Gastrocnemius medialis (tissue), 4 donors: Measurements from ENCODE around the gene DALRD3.

Experiments used
- POLR2A ChIP-seq, 2 donors: fragments of 450-650 bp; IDR thresholded peaks; one replicate each; pipeline ENCODE4 v1.6.1; 2017; ENCODE audit warnings: antibody characterized with exemption in 2 of 2, mild to moderate bottlenecking in 2 of 2, moderate library complexity in 2 of 2
- TF ChIP-seq, protein P1 (sequence below), 5 experiments: fragments of 450-650 bp in 3 of 5; fragments of 200-600 bp in 2 of 5; sonication (generic) in 2 of 5; IDR thresholded peaks in 4 of 5; conservative IDR thresholded peaks in 1 of 5; 1 replicate in 4 of 5; 2 replicates in 1 of 5; pipeline ENCODE4 v1.5.1; 2016 to 2019; ENCODE audit warnings: antibody characterized with exemption in 5 of 5, mild to moderate bottlenecking in 3 of 5, moderate library complexity in 3 of 5

- TF ChIP-seq POLR2A (IDR thresholded peaks at IDR 0.05), result no peak
- TF ChIP-seq, protein P1, sequence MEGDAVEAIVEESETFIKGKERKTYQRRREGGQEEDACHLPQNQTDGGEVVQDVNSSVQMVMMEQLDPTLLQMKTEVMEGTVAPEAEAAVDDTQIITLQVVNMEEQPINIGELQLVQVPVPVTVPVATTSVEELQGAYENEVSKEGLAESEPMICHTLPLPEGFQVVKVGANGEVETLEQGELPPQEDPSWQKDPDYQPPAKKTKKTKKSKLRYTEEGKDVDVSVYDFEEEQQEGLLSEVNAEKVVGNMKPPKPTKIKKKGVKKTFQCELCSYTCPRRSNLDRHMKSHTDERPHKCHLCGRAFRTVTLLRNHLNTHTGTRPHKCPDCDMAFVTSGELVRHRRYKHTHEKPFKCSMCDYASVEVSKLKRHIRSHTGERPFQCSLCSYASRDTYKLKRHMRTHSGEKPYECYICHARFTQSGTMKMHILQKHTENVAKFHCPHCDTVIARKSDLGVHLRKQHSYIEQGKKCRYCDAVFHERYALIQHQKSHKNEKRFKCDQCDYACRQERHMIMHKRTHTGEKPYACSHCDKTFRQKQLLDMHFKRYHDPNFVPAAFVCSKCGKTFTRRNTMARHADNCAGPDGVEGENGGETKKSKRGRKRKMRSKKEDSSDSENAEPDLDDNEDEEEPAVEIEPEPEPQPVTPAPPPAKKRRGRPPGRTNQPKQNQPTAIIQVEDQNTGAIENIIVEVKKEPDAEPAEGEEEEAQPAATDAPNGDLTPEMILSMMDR (IDR thresholded peaks at IDR 0.05 in 4 of 5, conservative IDR thresholded peaks at IDR 0.05 in 1 of 5), result no peak
These were observed 20.4 kb downstream of the DALRD3 start for GRCh38 chr3:48997714-48998637.
